ENCODE results near the gene PIK3R5.
A peak's percentile ranks its signal among the peaks of the same experiment; 100 is the strongest.

- TF ChIP-seq CTCF (optimal IDR thresholded peaks at IDR 0.05 in 1 of 3, IDR thresholded peaks at IDR 0.05 in 1 of 3, conservative IDR thresholded peaks at IDR 0.05 in 1 of 3; ENCODE audit: extremely low read depth in 1 of 3, insufficient read depth in 2 of 3, low read length in 3 of 3) (peak in 1 of 3 experiments; percentile 4), EZH2 (IDR thresholded peaks at IDR 0.05; ENCODE audit: low read length) (no peak)
Measured at GRCh38 chr17:8986295-8986694, 20.8 kb upstream of the PIK3R5 start.
